ENCODE measurements around the gene ADAMTS9. TPM values are rescaled to one million over a fixed set of nuclear protein-coding genes. Genes with fewer than 3 reads are reported as not detected.

The ADAMTS9 gene
- total and polyA plus RNA-seq, 8 donors, result 36.3 to 78.0 (median 56.7) TPM

DNA sequence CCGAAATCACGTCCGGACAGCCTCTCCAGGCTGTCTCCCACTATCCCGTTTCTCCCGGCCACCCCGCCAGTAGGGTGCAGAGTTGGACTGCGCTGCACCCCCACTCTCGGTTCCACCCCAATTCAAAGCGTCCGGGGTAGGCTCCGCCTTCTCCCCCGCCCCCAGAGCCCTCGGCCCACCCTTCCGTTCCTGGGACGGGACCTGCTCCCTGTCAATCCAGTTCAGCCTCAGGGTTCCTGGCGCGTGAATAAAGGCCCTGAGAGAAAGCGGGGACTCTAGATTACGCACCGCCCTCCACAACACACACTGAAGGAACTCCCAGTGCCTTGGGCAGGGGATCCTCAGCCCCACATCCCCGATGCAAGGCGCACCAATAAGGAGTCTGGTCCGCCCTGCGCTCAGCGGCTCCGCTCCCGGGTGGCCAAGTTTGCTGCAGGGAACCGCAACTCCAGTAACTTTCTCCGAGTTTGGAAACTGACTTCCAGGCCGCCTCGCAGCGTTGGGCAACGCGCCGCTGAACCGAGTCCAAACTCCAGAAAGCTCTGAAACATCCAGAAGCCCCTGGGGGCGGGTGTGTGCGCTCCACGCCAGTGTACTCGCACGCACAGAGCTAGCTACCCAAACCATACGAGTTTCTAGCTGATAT, 1.9 kb downstream of the ADAMTS9 start:
- Histone ChIP-seq H3K27ac (peak overlapping the region; percentile 87 to 97), H3K27me3 (peaks cover 0 to 42% of the 10 kb centered on the region in 2 donors), H3K4me1 (peaks cover 3 to 18% of the 10 kb centered on the region in 2 donors), H3K4me3 (peak overlapping the region; percentile 43 to 59), H3K9me3 (no peaks in the 10 kb centered on the region), H3K36me3 (peaks cover 0 to 7% of the 10 kb centered on the region in 2 donors)
- TF ChIP-seq, protein P1, sequence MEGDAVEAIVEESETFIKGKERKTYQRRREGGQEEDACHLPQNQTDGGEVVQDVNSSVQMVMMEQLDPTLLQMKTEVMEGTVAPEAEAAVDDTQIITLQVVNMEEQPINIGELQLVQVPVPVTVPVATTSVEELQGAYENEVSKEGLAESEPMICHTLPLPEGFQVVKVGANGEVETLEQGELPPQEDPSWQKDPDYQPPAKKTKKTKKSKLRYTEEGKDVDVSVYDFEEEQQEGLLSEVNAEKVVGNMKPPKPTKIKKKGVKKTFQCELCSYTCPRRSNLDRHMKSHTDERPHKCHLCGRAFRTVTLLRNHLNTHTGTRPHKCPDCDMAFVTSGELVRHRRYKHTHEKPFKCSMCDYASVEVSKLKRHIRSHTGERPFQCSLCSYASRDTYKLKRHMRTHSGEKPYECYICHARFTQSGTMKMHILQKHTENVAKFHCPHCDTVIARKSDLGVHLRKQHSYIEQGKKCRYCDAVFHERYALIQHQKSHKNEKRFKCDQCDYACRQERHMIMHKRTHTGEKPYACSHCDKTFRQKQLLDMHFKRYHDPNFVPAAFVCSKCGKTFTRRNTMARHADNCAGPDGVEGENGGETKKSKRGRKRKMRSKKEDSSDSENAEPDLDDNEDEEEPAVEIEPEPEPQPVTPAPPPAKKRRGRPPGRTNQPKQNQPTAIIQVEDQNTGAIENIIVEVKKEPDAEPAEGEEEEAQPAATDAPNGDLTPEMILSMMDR (IDR thresholded peaks at IDR 0.05), result no peak
- intact Hi-C loops (cut with DNase I), result loop anchor here in 1 of 2 donors (10.0 kb wide), 2 partner anchors 479 to 559 kb away; no protein-coding TSS in a partner anchor
- DNase-seq (peak; percentile 92 to 97 (median 94)), ATAC-seq (peak; percentile 86)

DNA sequence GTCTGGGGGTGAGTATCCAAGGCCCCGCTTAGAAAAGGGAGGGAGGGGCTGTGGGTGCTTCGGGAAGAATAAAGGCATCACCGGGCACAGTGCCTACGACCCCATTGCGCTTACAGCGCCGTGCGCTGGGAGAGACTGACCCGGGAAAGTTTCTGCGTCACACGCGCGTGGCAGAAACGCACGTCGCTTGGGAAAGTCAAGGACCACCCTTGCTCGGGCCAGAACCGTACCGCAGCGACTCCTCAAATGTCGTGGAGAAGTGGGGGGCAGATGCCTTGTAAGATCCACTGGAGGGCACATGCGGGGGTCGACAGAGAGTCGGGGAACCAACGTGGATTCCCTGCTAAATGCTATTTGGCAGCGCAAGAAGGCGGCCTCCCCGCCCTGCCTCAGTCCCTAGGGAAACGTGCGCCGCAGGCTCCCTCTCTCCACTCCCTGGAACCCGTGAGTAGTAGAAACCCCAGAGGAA, 2.4 kb downstream of the ADAMTS9 start:
- peaks cover 0 to 12% of the 10 kb centered on the region in 2 donors for H3K36me3 ChIP-seq
- ATAC-seq, result peak; percentile 1
- peak overlapping the region; percentile 43 to 59 for H3K4me3 ChIP-seq
- H3K27me3 ChIP-seq, result peaks cover 0 to 42% of the 10 kb centered on the region in 2 donors
- intact Hi-C loops (cut with DNase I), result loop anchor here in 1 of 2 donors (10.0 kb wide), 2 partner anchors 479 to 559 kb away; no protein-coding TSS in a partner anchor
- peak overlapping the region; percentile 87 to 97 for H3K27ac ChIP-seq
- no peaks in the 10 kb centered on the region for H3K9me3 ChIP-seq
- peak in 3 of 4 donors; percentile 43 to 82 (median 64) for DNase-seq
- TF ChIP-seq, protein P1 (IDR thresholded peaks at IDR 0.05), result no peak
- H3K4me1 ChIP-seq, result peaks cover 3 to 18% of the 10 kb centered on the region in 2 donors

DNA sequence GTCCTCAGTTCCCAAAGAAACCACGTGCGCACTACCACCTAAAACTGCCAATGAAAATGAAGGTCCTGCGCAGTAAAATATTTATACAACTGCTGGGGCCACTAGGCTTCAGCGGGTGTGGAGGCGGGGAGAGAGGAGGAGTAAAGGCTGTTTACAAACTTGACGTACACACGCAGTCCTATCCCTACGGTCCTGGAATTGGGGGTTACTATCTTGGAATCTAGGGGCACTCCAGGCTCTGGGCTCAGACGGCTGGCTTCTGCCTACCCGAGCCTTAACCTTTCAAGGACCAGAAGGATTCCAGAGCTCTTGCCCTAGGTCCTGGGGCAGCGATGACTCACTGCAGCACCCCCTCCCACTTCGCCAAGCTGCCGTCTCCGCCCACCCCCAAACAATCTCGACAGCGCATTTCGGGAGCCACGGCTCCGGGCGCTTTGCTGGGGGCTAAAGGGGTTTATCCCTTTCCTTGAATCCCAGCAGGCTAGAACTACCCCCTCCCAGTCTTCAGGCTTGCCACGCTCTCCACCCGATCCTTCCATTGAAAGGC, 3.0 kb downstream of the ADAMTS9 start:
- H3K36me3 ChIP-seq, result peaks cover 0 to 18% of the 10 kb centered on the region in 2 donors
- peak; percentile 23 for ATAC-seq
- peak; percentile 50 to 86 (median 76) for DNase-seq
- H3K4me1 ChIP-seq, result peaks cover 3 to 18% of the 10 kb centered on the region in 2 donors
- H3K27ac ChIP-seq, result peak overlapping the region; percentile 87 to 97
- no peaks in the 10 kb centered on the region for H3K9me3 ChIP-seq
- H3K27me3 ChIP-seq, result peaks cover 0 to 42% of the 10 kb centered on the region in 2 donors
- TF ChIP-seq, protein P1 (IDR thresholded peaks at IDR 0.05), result no peak
- peak overlapping the region; percentile 43 to 59 for H3K4me3 ChIP-seq
- intact Hi-C loops (cut with DNase I), result loop anchor here in 1 of 2 donors (10.0 kb wide), 2 partner anchors 480 to 560 kb away; no protein-coding TSS in a partner anchor

DNA sequence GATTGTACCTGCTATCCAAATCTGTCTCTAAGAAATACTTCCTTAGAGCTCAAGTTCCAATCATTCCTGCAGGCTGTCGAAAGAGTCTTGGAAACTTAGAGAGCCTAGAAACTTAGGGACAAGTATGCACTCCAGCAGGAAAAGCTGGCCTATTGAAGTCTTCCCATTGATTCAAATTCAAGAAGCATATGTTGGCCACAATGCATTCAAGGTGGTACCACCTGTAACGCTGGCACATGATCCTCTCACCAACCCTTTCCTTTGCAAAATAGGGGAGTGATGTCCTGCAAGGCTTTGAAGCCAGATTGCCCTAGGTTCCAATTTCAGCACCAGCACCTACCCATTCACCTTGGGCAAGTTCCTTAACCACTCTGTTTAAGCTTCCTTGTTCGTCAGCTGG, 6.0 kb downstream of the ADAMTS9 start:
- intact Hi-C loops (cut with DNase I), result loop anchor here in 1 of 2 donors (10.0 kb wide), 2 partner anchors 483 to 563 kb away; no protein-coding TSS in a partner anchor
- Histone ChIP-seq H3K36me3 (peaks cover 0 to 25% of the 10 kb centered on the region in 2 donors), H3K4me3 (no peak overlapping the region), H3K27me3 (peaks cover 0 to 22% of the 10 kb centered on the region in 2 donors), H3K27ac (no peak overlapping the region), H3K9me3 (no peaks in the 10 kb centered on the region), H3K4me1 (peaks cover 3 to 15% of the 10 kb centered on the region in 2 donors)
- ATAC-seq, result no peak
- no peak for DNase-seq
- TF ChIP-seq, protein P1 (IDR thresholded peaks at IDR 0.05), result no peak

DNA sequence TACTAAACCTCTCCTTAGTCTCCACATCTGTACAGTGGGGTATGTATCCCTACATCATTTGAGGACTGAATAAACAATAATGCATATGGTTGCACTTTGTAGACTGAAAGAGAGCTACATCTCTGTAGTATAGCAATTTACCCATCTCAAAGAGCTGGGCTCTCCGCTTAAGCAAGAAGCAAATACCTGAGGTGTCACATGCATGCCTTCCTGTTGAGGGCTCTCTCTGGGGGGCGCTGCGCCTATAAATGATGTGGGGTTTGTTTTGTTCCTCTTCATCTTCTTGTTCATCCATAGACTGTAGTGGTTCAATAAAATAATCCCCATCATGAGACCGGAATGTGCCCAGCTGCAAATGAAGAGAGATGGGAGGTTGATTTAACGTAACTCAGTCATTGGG, 6.8 kb downstream of the ADAMTS9 start:
- TF ChIP-seq, protein P1 (IDR thresholded peaks at IDR 0.05), result no peak
- ATAC-seq, result no peak
- peaks cover 3 to 15% of the 10 kb centered on the region in 2 donors for H3K4me1 ChIP-seq
- no peak for DNase-seq
- peaks cover 0 to 14% of the 10 kb centered on the region in 2 donors for H3K27me3 ChIP-seq
- intact Hi-C loops (cut with DNase I), result loop anchor here in 1 of 2 donors (10.0 kb wide), 2 partner anchors 484 to 564 kb away; no protein-coding TSS in a partner anchor
- no peak overlapping the region for H3K4me3 ChIP-seq
- no peak overlapping the region for H3K27ac ChIP-seq
- H3K9me3 ChIP-seq, result no peaks in the 10 kb centered on the region
- peaks cover 0 to 31% of the 10 kb centered on the region in 2 donors for H3K36me3 ChIP-seq

Measured in left lung (tissue), 10 donors.